H9 (cell line): ENCODE data around the gene APOA1. TPM values are rescaled to one million over a fixed set of nuclear protein-coding genes. Genes with fewer than 3 reads are reported as not detected.
"Not testable (repeated sequence)": the region's sequence is repeated elsewhere in the genome, so short reads cannot be mapped to it uniquely, and the experiment has no call there.

Experiments
- DNase-seq: peaks from one replicate; pipeline ENCODE4 v3.0.0-alpha.2; 2017
- H2AFZ ChIP-seq: one replicate; pipeline ENCODE4 v1.6.1; 2013; ENCODE audit warnings: mild to moderate bottlenecking, low read length, control low read depth, moderate library complexity
- H2AK5ac ChIP-seq: 2 replicates; pipeline ENCODE4 v1.6.1; 2013; ENCODE audit warnings: low read length, control low read depth, mixed read lengths; ENCODE audit not compliant: insufficient read length
- H2BK120ac ChIP-seq: one replicate; pipeline ENCODE4 v1.6.1; 2013; ENCODE audit warnings: low read depth, mild to moderate bottlenecking, low read length, control low read depth, inconsistent platforms; ENCODE audit not compliant: poor library complexity, severe bottlenecking
- H2BK12ac ChIP-seq: 2 replicates; pipeline ENCODE4 v1.6.1; 2013; ENCODE audit warnings: low read length, control low read depth, mixed read lengths, low read depth; ENCODE audit not compliant: insufficient read length
- H2BK15ac ChIP-seq: 2 replicates; pipeline ENCODE4 v1.6.1; 2013; ENCODE audit warnings: low read depth, low read length, control low read depth
- H2BK20ac ChIP-seq: one replicate; pipeline ENCODE4 v1.6.1; 2013; ENCODE audit warnings: low read depth, mild to moderate bottlenecking, low read length, control low read depth, inconsistent platforms; ENCODE audit not compliant: poor library complexity, severe bottlenecking
- H2BK5ac ChIP-seq: 2 replicates; pipeline ENCODE4 v1.6.1; 2013; ENCODE audit warnings: low read length, control low read depth, mixed read lengths; ENCODE audit not compliant: insufficient read length
- H3K14ac ChIP-seq: 2 replicates; pipeline ENCODE4 v1.6.1; 2013; ENCODE audit warnings: low read length, control low read depth; ENCODE audit not compliant: insufficient read depth
- H3K18ac ChIP-seq: 2 replicates; pipeline ENCODE4 v1.6.1; 2013; ENCODE audit warnings: low read depth, mild to moderate bottlenecking, mixed read lengths, low read length, control low read depth; ENCODE audit not compliant: insufficient read length
- H3K23ac ChIP-seq: 2 replicates; pipeline ENCODE4 v1.6.1; 2013; ENCODE audit warnings: low read length, control low read depth, mixed read lengths, low read depth; ENCODE audit not compliant: insufficient read length
- H3K23me2 ChIP-seq: 2 replicates; pipeline ENCODE4 v1.6.1; 2013; ENCODE audit warnings: low read depth, mild to moderate bottlenecking, mixed read lengths, low read length, control low read depth; ENCODE audit not compliant: insufficient read length, poor library complexity, severe bottlenecking
- H3K27ac ChIP-seq: 2 replicates; pipeline ENCODE4 v1.5.1; 2013; ENCODE audit warnings: low read length, control low read depth, mixed read lengths, low read depth; ENCODE audit not compliant: insufficient read length
- H3K27me3 ChIP-seq: 2 replicates; pipeline ENCODE4 v1.6.1; 2013; ENCODE audit warnings: low read length, control low read depth, inconsistent platforms; ENCODE audit not compliant: insufficient read depth
- H3K4ac ChIP-seq: 2 replicates; pipeline ENCODE4 v1.6.1; 2013; ENCODE audit warnings: low read depth, mild to moderate bottlenecking, control low read depth, inconsistent platforms, low read length, moderate library complexity
- H3K4me1 ChIP-seq: 2 replicates; pipeline ENCODE4 v1.6.1; 2013; ENCODE audit warnings: low read length, control low read depth, inconsistent platforms; ENCODE audit not compliant: insufficient read depth
- H3K4me2 ChIP-seq: 2 replicates; pipeline ENCODE4 v1.6.1; 2013; ENCODE audit warnings: low read length, control low read depth, mixed read lengths; ENCODE audit not compliant: insufficient read length, insufficient read depth
- H3K56ac ChIP-seq: 2 replicates; pipeline ENCODE4 v1.6.1; 2013; ENCODE audit warnings: low read depth, mild to moderate bottlenecking, mixed read lengths, low read length, control low read depth; ENCODE audit not compliant: insufficient read length
- H3K79me1 ChIP-seq: 2 replicates; pipeline ENCODE4 v1.6.1; 2013; ENCODE audit warnings: low read depth, mild to moderate bottlenecking, moderate library complexity, low read length, control low read depth, inconsistent platforms; ENCODE audit not compliant: insufficient read depth, poor library complexity, severe bottlenecking
- H3K79me2 ChIP-seq: 2 replicates; pipeline ENCODE4 v1.6.1; 2013; ENCODE audit warnings: low read length, control low read depth, inconsistent platforms; ENCODE audit not compliant: insufficient read depth
- H3K9ac ChIP-seq: 2 replicates; pipeline ENCODE4 v1.6.1; 2013; ENCODE audit warnings: low read length, control low read depth, mixed read lengths; ENCODE audit not compliant: insufficient read length; ENCODE audit errors: extremely low read depth
- H3K9me3 ChIP-seq: one replicate; pipeline ENCODE4 v1.6.1; 2013; ENCODE audit warnings: low read depth, low read length, inconsistent platforms; ENCODE audit not compliant: control insufficient read depth
- H3T11ph ChIP-seq: one replicate; pipeline ENCODE4 v1.6.1; 2013; ENCODE audit warnings: mild to moderate bottlenecking, low read length, control low read depth, inconsistent platforms
- H4K20me1 ChIP-seq: one replicate; pipeline ENCODE4 v1.6.1; 2013; ENCODE audit not compliant: control insufficient read depth, insufficient read length, insufficient read depth
- H4K5ac ChIP-seq: 2 replicates; pipeline ENCODE4 v1.6.1; 2013; ENCODE audit warnings: low read depth, mild to moderate bottlenecking, mixed read lengths, low read length, control low read depth; ENCODE audit not compliant: insufficient read length
- H4K8ac ChIP-seq: replicated peaks from 2 replicates; pipeline ENCODE4 v1.6.1; 2013; ENCODE audit warnings: low read length, control low read depth, mixed read lengths, low read depth; ENCODE audit not compliant: insufficient read length
- H4K91ac ChIP-seq: 2 replicates; pipeline ENCODE4 v1.6.1; 2013; ENCODE audit warnings: low read depth, mild to moderate bottlenecking, moderate library complexity, mixed read lengths, low read length, control low read depth; ENCODE audit not compliant: insufficient read length
- H3K27ac Mint-ChIP-seq, 3 experiments: 2 replicates in 2 of 3; 3 replicates in 1 of 3; pipeline ENCODE4 v1.8.0; 2020 to 2021; ENCODE audit warnings: mixed read lengths in 3 of 3, mild to moderate bottlenecking in 1 of 3, moderate library complexity in 1 of 3
- H3K27me3 Mint-ChIP-seq: 2 replicates; pipeline ENCODE4 v1.8.0; 2021; ENCODE audit warnings: low read depth, mild to moderate bottlenecking, moderate library complexity, mixed read lengths
- H3K36me3 Mint-ChIP-seq, 3 experiments: 2 replicates in 2 of 3; 3 replicates in 1 of 3; pipeline ENCODE4 v1.8.0; 2020 to 2021; ENCODE audit warnings: low read depth in 3 of 3, mixed read lengths in 3 of 3; ENCODE audit not compliant: insufficient read depth in 1 of 3
- H3K4me1 Mint-ChIP-seq, 2 experiments: 2 replicates each; pipeline ENCODE4 v1.8.0; 2020; ENCODE audit warnings: mixed read lengths in 2 of 2
- H3K4me3 Mint-ChIP-seq, 2 experiments: 2 replicates in 1 of 2; 3 replicates in 1 of 2; pipeline ENCODE4 v1.8.0; 2020 to 2021; ENCODE audit warnings: mild to moderate bottlenecking in 2 of 2, mixed read lengths in 2 of 2, moderate library complexity in 1 of 2
- H3K9me3 Mint-ChIP-seq, 2 experiments: 2 replicates in 1 of 2; 3 replicates in 1 of 2; pipeline ENCODE4 v1.8.0; 2020; ENCODE audit warnings: mild to moderate bottlenecking in 2 of 2, mixed read lengths in 2 of 2, moderate library complexity in 1 of 2
- WGBS: extraction: QIAGEN DNeasy Blood & Tissue Kit; methylation state at CpG from one replicate; pipeline ENCODE4 v1.1.7; 2013; ENCODE audit warnings: missing lambda C conversion rate, low lambda C conversion rate, mixed read lengths; ENCODE audit not compliant: insufficient read length; ENCODE audit errors: extremely low coverage; 5-methylcytosine and 5-hydroxymethylcytosine counted together
- total RNA-seq: library from RNA; stranded (reverse); gene quantifications from 2 replicates; pipeline ENCODE4 v1.2.1, GENCODE V29; 2021
- TF ChIP-seq, protein P1 (sequence below): fragments of 200-600 bp; sonication (generic); conservative IDR thresholded peaks from 3 replicates; pipeline ENCODE4 v1.8.0; 2021; ENCODE audit warnings: antibody characterized with exemption, mild to moderate bottlenecking

Gene APOA1
- total RNA-seq, 1 experiment from 2014 or later = 0.68 TPM

DNA sequence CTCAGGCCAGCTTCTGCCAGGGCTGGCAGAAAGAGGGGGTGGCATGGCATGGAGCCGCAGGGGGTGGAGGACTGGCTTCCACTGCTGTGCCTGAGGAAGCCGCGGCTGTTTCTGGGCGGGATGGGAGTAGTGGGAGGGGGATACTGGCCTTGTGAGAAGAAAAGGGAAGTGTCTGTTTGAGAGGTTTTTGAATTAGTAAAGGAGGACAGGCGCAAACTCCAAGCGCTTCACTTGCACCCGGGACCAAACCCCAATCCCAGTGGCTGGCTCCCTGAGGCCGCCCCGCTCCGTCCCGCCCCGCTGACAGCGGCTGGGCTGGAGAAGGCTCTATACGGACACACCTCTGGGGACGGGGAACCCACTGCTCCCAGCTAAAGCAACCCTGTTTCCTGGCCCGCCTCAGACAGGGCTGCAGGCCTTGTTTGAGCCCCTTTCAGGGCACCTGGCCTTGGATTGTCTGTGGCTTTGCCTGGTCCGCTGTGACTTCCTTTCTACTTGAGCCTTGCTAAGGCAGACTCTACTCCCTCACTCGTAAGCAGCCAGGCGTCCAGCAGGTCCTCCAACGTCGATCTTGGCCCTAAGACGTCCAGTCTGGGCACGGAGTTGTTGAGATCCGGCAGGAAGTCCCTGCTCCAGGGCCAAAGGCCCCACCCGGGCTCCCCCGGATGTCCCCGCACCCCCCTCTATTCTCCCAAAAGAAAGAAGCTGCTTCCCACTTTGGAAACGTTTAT is 2.2 kb downstream of the APOA1 start:
- Histone ChIP-seq H2BK120ac (no peak overlapping the region), H3K79me1 (no peaks in the 10 kb centered on the region), H3K4me1 (no peaks in the 10 kb centered on the region), H3K9ac (no peak overlapping the region), H3K23ac (no peak overlapping the region), H2BK12ac (no peak overlapping the region), H2BK20ac (no peak overlapping the region), H3K27ac (no peak overlapping the region), H3K14ac (peak overlapping the region; percentile 54), H3K4ac (no peak overlapping the region), H3K79me2 (no peaks in the 10 kb centered on the region), H3K9me3 (no peaks in the 10 kb centered on the region), H3K56ac (no peak overlapping the region), H3T11ph (no peak overlapping the region), H2AK5ac (no peak overlapping the region), H3K4me2 (peak overlapping the region; percentile 74), H4K5ac (no peak overlapping the region), H2BK15ac (no peak overlapping the region), H4K8ac (no peak overlapping the region), H4K91ac (no peak overlapping the region), H3K18ac (no peak overlapping the region), H2AFZ (no peak overlapping the region), H2BK5ac (no peak overlapping the region), H3K27me3 (no peaks in the 10 kb centered on the region), H3K23me2 (peaks cover 6% of the 10 kb centered on the region), H4K20me1 (no peaks in the 10 kb centered on the region)
- peaks cover 32 to 35% of the 10 kb centered on the region in 2 experiments for H3K4me1 Mint-ChIP-seq
- H3K9me3 Mint-ChIP-seq = peaks cover 3 to 5% of the 10 kb centered on the region in 2 experiments; a peak in 3 of 5 replicates
- TF ChIP-seq, protein P1, sequence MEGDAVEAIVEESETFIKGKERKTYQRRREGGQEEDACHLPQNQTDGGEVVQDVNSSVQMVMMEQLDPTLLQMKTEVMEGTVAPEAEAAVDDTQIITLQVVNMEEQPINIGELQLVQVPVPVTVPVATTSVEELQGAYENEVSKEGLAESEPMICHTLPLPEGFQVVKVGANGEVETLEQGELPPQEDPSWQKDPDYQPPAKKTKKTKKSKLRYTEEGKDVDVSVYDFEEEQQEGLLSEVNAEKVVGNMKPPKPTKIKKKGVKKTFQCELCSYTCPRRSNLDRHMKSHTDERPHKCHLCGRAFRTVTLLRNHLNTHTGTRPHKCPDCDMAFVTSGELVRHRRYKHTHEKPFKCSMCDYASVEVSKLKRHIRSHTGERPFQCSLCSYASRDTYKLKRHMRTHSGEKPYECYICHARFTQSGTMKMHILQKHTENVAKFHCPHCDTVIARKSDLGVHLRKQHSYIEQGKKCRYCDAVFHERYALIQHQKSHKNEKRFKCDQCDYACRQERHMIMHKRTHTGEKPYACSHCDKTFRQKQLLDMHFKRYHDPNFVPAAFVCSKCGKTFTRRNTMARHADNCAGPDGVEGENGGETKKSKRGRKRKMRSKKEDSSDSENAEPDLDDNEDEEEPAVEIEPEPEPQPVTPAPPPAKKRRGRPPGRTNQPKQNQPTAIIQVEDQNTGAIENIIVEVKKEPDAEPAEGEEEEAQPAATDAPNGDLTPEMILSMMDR = no peak
- whole genome bisulfite sequencing = no CpG with 5 or more reads among the region's 28 CpGs
- peak; percentile 56 for DNase-seq
- H3K36me3 Mint-ChIP-seq = no peaks in the 10 kb centered on the region; a peak in 1 of 7 replicates
- H3K27ac Mint-ChIP-seq = no peak overlapping the region
- peaks cover 22% of the 10 kb centered on the region for H3K27me3 Mint-ChIP-seq
- peak overlapping the region; percentile 48 to 64; a peak in 4 of 5 replicates for H3K4me3 Mint-ChIP-seq

DNA sequence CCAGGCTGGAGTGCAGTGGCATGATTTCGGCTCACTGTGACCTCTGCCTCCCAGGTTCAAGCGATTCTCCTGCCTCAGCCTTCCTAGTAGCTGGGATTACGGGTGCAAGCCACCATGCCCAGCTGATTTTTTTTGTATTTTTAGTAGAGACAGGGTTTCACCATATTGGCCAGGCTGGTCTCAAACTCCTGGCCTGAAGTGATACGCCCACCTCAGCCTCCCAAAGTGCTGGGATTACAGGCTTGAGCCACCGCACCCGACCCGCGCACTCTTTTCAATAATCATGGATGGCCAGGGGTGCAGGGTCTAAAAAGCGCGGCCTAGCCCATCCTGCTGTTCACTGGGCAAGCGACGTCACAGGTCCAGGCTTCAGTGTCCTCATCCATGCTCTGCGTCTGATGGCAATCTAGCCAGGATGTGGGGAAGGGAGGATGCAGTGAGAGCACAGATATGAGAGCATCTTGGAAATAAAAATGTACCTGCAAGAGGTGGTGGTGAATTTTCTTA is 2.8 kb downstream of the APOA1 start:
- not testable (repeated sequence) for H2BK20ac ChIP-seq, H3K4ac ChIP-seq, H3K79me2 ChIP-seq, H3K36me3 Mint-ChIP-seq, H3K27ac ChIP-seq, H3K18ac ChIP-seq, H3K14ac ChIP-seq, H2BK15ac ChIP-seq, H3K9ac ChIP-seq, H2BK12ac ChIP-seq, H2AK5ac ChIP-seq, H3K4me1 ChIP-seq, H4K5ac ChIP-seq, H2BK120ac ChIP-seq, H3K56ac ChIP-seq, H4K91ac ChIP-seq, H3T11ph ChIP-seq, H3K23me2 ChIP-seq, H2AFZ ChIP-seq, H4K20me1 ChIP-seq, H3K9me3 ChIP-seq, H3K27me3 ChIP-seq, H3K27ac Mint-ChIP-seq, H3K9me3 Mint-ChIP-seq, H3K23ac ChIP-seq, H4K8ac ChIP-seq, H2BK5ac ChIP-seq, DNase-seq, H3K79me1 ChIP-seq
- Mint-ChIP-seq H3K4me1 (peaks cover 25 to 29% of the 10 kb centered on the region in 2 experiments), H3K27me3 (peaks cover 22% of the 10 kb centered on the region), H3K4me3 (peak overlapping the region; percentile 8 to 25; a peak in 3 of 5 replicates)
- WGBS = no CpG with 5 or more reads among the region's 13 CpGs
- H3K4me2 ChIP-seq = peak overlapping the region; percentile 74
